ENCODE results near the gene TRPM2.
"Not testable (repeated sequence)": the region's sequence is repeated elsewhere in the genome, so short reads cannot be mapped to it uniquely, and the experiment has no call there.

The TRPM2 gene

GRCh38 chr21:44463724-44464123 is 110.3 kb downstream of the TRPM2 start:
- DNase-seq (ENCODE audit: low spot score), result no peak

- DNase-seq (ENCODE audit: low spot score), result no peak
Measured at GRCh38 chr21:44464351-44464750, 110.9 kb downstream of the TRPM2 start.

- no peak for DNase-seq (ENCODE audit: low spot score)
Measured at GRCh38 chr21:44466351-44466954, 113.0 kb downstream of the TRPM2 start.

GRCh38 chr21:44466996-44467858 is 113.8 kb downstream of the TRPM2 start:
- DNase-seq (ENCODE audit: low spot score), result no peak

- no peak for DNase-seq (ENCODE audit: low spot score)
Measured at GRCh38 chr21:44467859-44468195, 114.4 kb downstream of the TRPM2 start.

- DNase-seq (ENCODE audit: low spot score), result no peak
Measured at GRCh38 chr21:44471341-44471740, 117.9 kb downstream of the TRPM2 start.

- no peak for DNase-seq (ENCODE audit: low spot score)
Measured at GRCh38 chr21:44471996-44472395, 118.6 kb downstream of the TRPM2 start.

- DNase-seq (ENCODE audit: low spot score), result no peak
Measured at GRCh38 chr21:44473915-44474555, 120.6 kb downstream of the TRPM2 start.

- DNase-seq (ENCODE audit: low spot score), result no peak
Measured at GRCh38 chr21:44475266-44475845, 121.9 kb downstream of the TRPM2 start.

GRCh38 chr21:44477131-44477530 is 123.7 kb downstream of the TRPM2 start:
- DNase-seq (ENCODE audit: low spot score), result no peak

GRCh38 chr21:44477712-44478111 is 124.3 kb downstream of the TRPM2 start:
- DNase-seq (ENCODE audit: low spot score), result no peak

GRCh38 chr21:44478124-44478800 is 124.8 kb downstream of the TRPM2 start:
- DNase-seq (ENCODE audit: low spot score), result no peak

GRCh38 chr21:44478801-44479167 is 125.4 kb downstream of the TRPM2 start:
- DNase-seq (ENCODE audit: low spot score), result no peak

GRCh38 chr21:44479556-44480199 is 126.3 kb downstream of the TRPM2 start:
- not testable (repeated sequence) for DNase-seq (ENCODE audit: low spot score)

GRCh38 chr21:44480200-44481053 is 127.0 kb downstream of the TRPM2 start:
- DNase-seq (ENCODE audit: low spot score), result no peak

- DNase-seq (ENCODE audit: low spot score), result no peak
Measured at GRCh38 chr21:44482581-44483287, 129.3 kb downstream of the TRPM2 start.

- no peak for DNase-seq (ENCODE audit: low spot score)
Measured at GRCh38 chr21:44483288-44484237, 130.1 kb downstream of the TRPM2 start.

- DNase-seq (ENCODE audit: low spot score), result no peak
Measured at GRCh38 chr21:44484498-44485253, 131.3 kb downstream of the TRPM2 start.
